Stimulated activated CD8-positive, alpha-beta memory T cell treated with anti-CD3 and anti-CD28 coated beads, Interleukin-12 subunit alpha, Interleukin-12 subunit beta, amount 100 ng/mL, for 24 hours (primary cell): ENCODE measurements around the gene TAOK1.
"Not testable (repeated sequence)": the region's sequence is repeated elsewhere in the genome, so short reads cannot be mapped to it uniquely, and the experiment has no call there.

Source experiments
- DNase-seq: peaks from one replicate; pipeline ENCODE4 v3.0.0-alpha.2; 2020; ENCODE audit errors: extremely low read depth

The TAOK1 gene

DNA sequence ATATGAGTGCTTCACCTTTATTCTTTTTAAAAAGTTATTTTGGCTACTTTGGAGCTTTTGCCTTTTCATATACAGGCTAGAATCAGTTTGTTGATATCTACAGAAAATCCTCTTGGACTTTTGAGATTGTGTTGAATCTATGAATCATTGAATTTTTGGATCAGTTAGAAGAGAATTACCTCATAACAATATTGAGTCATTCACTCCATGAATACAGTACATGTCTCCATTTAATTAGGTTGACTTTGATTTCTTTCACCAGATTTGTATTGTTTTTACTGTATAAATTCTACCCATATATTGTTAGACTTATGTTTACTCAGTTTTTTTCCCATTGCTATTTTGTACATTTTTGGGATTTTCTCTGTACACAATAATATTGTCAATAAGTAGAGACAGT lies 54.4 kb downstream of the TAOK1 start:
- no peak for DNase-seq

DNA sequence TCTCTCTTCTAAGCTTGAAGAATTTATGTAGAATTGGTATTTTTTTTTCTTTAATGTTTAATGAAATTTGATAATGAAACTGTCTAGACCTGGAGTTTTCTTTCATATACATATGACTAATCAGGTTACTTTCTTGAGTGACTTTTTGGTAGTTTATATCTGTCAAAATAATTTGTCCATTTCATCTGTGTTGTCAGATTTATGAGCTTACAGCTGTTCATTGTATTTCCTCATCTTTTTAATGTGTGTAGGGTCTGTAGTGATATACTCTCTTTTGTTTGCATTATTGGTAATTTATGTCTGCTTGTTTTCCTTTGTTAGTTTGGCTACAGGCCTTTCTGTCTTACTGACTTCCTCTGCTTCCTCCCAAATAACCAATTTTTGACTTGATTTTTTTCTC lies 55.7 kb downstream of the TAOK1 start:
- no peak for DNase-seq

DNA sequence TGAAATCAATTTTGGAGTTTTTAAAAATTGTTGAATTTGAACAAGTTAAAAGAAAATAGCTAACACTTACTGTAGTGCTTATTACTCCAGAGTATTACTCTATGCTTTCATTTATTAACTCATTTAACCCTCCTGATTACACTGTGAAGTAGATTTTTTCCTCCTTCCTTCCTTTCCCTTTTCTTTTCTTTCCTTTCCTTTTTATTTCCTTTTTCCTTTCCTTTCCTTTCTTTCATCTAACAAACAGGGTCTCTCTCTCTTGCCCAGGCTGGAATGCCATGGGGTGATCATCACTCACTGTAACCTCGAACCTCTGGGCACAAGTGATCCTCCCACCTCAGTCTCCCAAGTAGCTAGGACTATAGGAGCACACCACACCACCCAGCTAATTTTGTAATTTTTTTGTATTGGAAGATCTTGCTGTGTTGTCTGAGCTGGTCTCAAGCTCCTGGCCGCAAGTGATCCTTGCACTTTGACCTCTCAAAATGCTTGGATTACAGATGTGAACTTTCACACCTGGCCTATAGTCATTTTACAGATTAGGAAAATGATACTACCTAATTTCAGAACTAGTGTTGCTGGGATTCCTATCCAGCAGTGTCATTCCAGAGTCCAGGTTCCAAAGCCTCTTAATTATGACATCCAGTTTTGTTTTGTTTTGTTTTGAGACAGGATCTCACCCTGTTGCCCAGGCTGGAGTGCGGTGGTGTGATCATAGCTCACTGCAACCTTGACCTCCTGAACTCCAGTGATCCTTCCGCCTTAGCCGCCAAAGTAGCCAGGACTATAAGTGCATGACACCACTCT lies 59.9 kb downstream of the TAOK1 start:
- DNase-seq = no peak

DNA sequence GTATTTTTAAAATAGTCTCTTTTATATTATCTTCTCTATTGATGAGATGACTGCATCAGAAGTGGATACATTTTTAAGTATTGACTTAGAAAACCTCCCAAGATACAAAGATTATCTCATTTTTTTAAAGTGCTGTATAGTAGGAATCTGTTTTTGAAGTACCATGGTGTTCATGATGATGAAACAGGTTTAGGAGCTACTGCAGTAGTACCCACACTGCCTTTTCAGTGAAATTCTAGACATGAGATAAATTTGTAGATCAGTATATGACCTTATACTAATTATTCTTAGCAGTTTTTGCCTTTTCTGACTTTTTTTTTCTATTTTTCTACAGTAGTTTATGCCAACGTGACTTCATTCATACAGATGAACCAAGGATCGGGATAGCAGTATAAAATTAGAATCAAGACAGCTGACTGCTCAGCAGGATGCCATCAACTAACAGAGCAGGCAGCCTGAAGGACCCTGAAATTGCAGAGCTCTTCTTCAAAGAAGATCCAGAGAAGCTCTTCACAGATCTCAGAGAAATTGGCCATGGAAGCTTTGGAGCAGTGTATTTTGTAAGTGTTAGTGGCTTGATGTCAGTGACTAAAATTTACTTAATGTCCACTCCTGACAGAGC lies 61.1 kb downstream of the TAOK1 start:
- DNase-seq = no peak

DNA sequence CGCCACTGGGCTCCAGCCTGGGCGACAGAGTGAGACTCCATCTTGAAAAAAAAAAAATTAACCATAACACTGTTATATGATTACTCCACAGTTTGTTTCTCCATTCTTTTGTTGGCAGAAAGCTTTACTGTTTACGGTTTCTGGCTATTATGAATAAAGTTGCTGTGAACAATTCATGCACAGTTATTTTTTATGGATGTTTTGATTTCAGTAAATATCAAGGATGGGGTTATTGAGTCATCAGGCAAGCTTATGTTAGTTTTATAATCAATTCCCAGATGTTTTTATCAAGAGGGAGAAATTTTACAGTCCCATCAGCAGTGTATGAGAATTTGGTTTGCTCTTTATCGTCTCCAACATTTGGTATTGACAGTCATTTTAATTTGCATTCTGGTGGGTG lies 67.9 kb downstream of the TAOK1 start:
- DNase-seq = no peak

DNA sequence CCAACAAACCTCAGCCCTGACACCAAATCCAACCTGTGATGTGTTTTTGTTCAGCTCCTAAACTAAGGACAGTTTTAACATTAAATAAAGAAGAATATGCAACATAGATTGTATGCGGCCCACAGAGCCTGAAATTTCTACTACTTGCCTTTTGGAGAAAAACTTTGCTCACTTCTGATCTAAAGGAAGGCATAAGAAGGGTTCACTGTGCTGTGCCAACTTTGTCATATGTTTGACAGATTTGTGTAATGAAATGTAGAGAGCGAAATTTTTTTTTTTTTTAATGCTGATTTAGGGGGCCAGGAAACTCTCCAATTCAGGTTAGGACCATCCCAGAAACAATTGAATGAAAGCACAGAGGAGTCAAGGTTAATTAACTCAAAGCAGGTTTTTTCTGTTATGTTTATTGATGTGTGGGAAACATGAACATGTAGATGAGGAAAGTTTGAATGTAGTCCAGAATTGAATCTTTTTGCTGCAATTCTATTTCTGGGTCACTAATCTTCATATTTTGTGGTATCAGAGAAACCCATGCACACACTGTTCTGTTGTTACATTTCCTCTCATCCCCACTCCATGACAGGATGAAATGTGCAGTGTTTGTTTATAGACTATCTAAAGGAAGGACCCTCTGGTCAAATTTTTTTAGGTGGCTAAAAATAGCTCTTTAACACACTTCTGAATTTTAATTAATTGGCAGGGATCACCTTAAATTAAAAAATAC lies 71.5 kb downstream of the TAOK1 start:
- no peak for DNase-seq

DNA sequence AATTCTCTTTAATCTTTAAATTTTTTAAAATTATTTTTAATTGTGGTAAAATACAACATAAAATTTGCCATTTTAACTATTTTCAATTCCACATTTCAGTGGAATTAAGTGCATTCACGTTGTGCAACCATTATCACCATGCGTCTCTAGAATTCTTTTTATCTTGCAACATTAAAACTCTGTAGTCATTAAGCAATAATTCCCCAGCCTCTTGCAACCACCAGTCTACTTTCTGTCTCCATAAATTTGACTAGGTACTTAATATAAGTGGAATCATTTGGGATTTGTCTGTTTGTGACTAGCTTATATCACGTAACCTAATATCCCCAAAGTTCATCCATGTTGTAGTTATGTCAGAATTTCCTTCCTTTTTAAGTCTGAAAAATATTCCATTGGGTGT lies 79.1 kb downstream of the TAOK1 start:
- no peak for DNase-seq

DNA sequence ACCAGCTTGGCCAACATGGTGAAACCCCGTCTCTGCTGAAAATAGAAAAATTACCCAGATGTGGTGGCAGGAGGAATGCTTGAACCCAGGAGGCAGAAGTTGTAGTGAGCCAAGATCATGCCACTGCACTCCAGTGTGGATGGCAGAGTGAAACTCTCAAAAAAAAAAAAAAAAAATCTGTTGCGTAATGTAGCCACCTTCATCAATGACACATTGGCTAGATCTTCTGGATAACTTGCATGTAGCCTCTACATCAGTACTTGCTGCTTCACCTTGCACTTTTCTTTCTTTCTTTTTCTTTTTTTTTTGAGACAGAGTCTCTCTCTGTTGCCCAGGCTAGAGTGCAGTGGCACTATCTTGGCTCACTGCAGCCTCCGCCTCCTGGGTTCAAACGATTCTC lies 83.3 kb downstream of the TAOK1 start:
- not testable (repeated sequence) for DNase-seq

DNA sequence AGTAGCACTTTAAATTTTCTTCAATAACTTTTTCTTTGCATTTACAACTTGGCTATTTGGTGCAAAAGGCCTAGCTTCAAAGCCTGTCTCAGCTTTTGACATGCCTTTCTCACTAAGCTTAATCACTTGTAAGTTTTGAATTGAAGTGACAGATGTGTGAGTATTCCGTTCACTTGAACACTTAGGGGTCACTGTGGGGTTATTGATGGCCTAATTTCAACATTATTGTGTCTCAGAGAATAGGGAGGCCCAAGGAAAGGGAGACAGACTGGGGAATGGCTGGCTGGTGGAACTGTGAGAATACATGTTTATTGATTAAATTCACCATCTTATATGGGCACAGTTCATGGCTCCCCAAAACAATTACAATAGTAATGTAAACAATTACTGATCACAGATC lies 84.1 kb downstream of the TAOK1 start:
- DNase-seq = no peak

DNA sequence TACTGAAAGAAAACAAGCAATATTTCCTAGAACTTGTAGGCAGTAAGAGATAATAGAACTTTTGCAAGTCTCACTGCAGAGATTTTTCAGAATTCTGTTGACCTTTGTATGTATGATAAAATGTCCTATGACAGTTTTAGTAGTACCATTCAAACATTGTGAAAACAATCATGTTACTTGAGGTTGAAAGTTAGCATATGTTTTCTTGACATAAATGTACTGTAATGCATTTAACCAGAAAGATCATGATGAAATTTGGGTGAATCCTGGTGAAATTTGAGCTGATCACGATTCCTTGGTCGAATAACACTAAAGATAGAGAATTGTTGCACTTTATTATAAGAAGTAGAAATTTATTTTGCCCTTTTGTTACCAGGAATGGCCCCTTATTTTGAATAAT lies 85.7 kb downstream of the TAOK1 start:
- DNase-seq = no peak

DNA sequence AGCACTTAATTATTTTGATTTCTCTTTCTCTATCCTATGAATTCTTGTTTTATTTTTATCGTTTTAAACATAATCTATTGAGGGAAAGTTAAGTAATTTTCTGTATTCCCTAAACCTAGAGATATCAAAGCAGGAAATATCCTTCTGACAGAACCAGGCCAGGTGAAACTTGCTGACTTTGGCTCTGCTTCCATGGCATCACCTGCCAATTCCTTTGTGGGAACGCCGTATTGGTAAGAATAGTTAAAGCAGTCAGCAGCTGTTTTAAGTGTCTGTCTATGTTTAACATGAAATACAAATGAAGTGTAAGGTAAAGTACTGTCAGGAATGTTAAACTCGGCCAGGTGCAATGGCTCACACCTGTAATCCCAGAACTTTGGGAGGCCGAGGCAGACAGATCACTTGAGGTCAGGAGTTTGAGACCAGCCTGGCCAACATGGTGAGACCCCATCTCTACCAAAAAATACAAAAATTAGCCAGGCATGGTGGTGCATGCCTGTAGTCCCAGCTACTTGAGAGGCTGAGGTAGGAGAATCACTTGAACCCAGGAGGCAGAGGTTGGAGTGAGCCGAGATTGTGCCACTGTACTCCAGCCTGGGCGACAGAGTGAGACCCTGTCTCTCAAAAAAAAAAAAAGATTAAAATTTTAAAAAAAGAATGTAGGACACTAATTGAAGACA lies 90.2 kb downstream of the TAOK1 start:
- not testable (repeated sequence) for DNase-seq

DNA sequence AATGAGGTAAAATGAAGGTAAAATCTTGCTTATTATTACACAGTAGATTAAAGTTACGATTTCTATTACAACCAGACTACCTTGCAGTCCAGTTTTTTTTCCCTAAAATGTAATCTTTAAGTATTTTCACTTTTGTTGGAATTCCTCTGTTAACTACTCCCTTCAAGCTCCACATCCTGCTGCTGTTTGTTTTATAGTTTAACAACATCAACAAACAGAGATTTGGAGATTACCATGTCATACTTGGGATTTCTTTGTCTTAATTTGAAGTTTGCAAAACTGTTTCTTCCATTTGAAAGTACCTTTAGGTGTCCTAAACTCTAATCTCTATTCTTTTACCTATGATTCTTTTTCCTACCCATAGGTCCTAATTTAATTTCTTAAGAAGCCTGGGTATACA lies 93.3 kb downstream of the TAOK1 start:
- no peak for DNase-seq

DNA sequence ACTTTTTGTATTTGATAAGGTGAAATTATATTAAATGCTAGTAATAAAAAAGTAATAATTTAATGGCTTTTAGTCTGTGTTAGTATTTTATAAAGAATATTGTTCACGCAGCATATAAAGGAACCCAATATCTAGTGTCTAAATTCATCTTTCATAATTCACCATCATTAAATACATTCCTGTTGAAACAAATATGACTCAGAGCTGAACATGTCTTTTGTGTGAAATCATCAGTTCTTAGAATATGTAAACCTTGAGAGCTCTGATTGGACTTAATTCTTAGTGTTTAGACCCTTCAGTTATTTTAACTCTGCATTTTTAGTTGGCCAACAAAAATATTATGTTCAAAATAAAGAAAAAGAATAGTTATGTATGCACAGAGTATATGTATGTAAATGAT lies 104.8 kb downstream of the TAOK1 start:
- no peak for DNase-seq

DNA sequence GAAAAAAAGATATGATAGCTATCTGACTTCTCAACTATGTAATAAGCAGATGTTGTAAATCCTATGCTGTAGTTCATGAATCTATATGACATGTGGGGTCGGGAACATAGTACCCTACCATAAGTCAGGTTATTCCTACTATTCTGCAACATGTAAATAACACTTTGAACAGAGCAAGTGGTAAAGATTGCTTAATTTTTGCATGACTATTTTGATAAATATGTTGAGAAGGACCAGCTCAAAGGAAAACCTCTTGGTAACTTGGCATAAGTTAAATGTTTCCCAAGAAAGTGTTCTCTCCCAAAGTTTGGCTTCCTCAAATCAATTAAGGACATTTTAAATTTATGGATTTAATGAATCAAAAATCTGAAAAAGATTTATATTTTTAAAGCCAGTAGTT lies 114.5 kb downstream of the TAOK1 start:
- no peak for DNase-seq

DNA sequence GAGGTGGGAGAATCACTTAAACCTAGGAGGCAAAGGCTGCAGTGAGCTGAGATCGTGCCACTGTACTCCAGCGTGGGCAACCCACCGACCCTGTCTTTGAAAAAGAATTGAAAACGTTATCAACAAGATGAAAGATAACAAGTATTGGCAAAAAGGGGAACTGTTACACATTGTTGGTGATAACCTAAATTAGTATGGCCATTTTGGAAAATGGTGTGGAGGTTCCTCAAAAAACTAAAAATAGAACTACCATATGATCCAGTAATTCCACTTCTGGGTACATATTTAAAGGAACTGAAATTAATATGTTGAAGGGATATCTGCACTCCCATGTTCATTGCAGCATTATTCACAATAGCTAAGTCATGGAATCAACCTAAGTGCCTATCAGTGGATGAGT lies 115.7 kb downstream of the TAOK1 start:
- no peak for DNase-seq

DNA sequence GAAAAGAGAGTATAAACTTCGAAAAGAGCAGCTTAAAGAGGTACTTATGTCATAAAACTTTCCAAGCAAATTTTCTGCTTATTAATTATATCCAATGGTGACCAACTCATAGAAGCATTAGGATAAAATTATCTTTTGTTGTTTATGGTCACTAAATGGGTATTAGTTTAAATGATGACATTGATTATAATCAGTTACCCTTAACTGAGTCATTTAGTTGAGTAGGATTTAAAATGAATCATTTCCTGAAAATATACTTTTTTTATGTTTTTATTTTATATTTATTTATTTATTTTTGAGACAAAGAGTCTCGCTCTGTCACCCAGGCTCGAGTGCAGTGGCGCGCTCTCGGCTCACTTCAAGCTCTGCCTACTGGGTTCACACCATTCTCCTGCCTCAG lies 120.8 kb downstream of the TAOK1 start:
- no peak for DNase-seq

DNA sequence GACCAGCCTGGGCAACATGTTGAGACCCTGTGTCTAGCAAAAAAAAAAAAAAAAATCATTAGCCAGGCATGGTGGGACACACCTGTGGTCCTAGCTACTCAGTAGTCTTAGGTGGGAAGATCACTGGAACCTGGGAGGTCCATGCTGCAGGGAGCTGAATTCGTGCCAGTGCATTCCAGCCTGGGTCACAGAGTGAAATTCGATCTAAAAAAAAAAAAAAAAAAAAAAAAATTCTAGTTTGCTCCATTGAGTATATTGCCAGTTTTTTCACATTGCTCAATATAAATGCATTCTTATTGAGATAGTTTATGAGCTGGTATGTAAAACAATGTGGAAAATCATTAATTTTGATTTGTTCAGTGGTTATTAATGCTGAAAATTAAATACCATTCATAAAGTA lies 124.6 kb downstream of the TAOK1 start:
- no peak for DNase-seq

DNA sequence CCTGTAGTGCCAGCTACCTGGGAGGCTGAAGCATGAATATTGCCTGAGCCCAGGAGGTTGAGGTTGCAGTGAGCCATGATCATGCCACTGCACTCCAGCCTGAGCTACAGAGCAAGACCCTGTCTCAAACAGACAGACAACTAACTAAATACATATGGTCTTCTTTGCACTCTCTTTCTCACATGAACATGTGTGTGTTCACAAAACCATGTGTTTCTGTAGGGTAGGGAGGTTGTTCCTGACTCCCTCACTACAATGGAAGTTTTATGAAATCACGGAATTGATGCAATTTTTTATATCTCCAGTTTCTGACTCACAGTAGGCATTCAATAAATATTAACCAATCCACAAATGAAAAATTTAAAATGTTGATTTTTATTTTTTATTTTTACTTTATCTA lies 128.2 kb downstream of the TAOK1 start:
- DNase-seq = no peak

DNA sequence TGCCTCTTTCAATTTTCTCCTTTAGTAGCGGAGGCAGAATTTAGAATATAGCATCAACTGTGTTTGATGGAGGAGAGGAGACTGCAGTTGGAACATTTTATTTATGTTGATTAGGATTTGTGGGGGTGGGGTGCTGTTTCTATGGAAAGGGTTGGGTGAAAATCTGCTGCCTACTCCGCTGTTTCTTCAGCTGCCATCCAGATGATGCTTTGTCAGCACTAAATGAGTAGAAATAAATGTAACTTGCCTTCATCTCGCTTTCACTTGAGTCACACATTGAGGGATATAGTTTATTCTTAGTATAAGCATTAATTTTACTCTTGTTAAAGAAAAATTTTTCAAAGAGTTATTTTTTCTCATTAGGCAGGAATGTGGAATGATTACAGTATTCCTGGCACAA lies 134.5 kb downstream of the TAOK1 start:
- no peak for DNase-seq

DNA sequence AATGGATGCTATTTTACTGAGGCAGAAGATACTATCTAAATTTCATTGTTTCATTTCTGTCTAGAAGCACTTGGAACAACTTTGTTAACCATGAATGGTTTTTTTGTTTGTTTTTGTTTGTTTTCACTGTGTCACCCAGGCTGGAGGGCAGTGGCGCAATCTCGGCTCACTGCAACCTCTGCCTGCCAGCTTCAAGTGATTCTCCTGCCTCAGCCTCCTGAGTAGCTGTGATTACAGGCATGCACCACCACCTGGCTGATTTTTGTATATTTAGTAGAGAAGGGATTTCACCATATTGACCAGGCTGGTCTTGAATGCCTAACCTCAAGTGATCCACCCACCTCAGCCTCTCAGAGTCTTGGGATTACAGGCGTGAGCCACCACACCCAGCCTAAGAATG lies 136.2 kb downstream of the TAOK1 start:
- DNase-seq = no peak

DNA sequence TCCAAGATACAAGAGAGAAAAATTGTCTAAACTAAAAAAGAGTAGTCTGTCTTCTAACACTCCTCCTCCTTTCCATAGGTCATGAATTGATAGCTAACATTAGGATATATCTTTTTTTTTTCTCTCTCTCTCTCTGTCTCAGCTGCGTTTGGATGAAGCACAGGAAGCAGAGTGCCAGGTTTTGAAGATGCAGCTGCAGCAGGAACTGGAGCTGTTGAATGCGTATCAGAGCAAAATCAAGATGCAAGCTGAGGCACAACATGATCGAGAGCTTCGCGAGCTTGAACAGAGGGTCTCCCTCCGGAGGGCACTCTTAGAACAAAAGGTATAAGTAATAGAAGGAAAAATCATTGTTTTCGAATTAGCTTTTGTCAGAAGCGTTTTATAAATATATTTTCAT lies 143.8 kb downstream of the TAOK1 start:
- DNase-seq = no peak

DNA sequence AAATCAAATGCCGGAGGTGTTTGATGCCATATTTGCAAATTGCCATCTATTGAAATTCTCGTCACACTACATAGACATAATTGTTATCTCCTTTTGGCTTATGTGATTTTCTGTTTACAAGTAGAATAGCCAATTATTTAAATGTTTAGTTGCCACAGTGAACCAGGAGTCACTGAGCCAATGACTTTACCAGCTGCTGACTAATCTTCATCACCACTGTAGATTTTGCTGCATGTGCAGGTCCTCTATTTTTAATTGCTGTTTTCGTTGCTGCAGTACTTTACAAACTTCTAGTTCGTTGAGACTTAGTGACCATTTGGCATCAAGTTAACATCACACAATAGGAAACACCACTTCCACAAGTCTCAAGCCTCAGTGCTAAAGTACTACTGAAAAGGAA lies 153.9 kb downstream of the TAOK1 start:
- no peak for DNase-seq

DNA sequence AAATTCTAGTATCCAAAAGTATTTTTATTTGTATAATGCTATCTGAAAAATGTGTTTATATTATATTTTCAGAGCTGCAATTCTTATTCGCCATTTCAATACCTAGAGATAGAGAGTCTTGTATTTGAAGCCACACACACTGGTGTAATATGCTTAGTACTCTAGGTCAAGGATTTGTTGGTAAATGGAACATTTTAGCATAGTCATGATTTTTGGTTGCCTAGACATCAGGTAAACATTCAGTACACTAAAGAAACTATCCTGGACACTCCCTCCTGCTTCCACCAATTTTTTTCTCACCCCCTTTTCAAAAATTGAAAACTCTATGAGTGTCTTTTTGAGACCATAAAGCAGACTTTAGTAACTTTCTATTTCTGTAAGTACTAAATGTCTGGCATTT lies 155.9 kb downstream of the TAOK1 start:
- DNase-seq = no peak
